Neural cell (in vitro differentiated cells): ENCODE data around the gene TPT1. TPM values are rescaled to one million over a fixed set of nuclear protein-coding genes. Genes with fewer than 3 reads are reported as not detected.

ENCODE experiments used
- H2AFZ ChIP-seq: fragments of 200-600, 300-800 bp; sonication (generic), shearing (Covaris generic); 2 replicates; pipeline ENCODE4 v1.6.0; 2014; ENCODE audit warnings: low read depth, mild to moderate bottlenecking, antibody characterized with exemption, low read length, moderate library complexity
- H3F3A ChIP-seq: fragments of 200-600 bp; shearing (Covaris generic); 2 replicates; pipeline ENCODE4 v1.6.1; 2016; ENCODE audit warnings: mild to moderate bottlenecking, moderate library complexity, mixed read lengths, antibody characterized with exemption, low read length; ENCODE audit not compliant: insufficient read depth, poor library complexity, severe bottlenecking
- H3K27ac ChIP-seq: fragments of 200-600, 300-800 bp; sonication (generic), shearing (Covaris generic); 2 replicates; pipeline ENCODE4 v1.5.1; 2014; ENCODE audit warnings: mild to moderate bottlenecking, low read length, moderate library complexity
- H3K27me3 ChIP-seq: fragments of 300-800, 200-600 bp; sonication (generic), shearing (Covaris generic); 2 replicates; pipeline ENCODE4 v1.6.0; 2014; ENCODE audit warnings: mild to moderate bottlenecking, low read depth, low read length, moderate library complexity; ENCODE audit not compliant: insufficient read depth
- H3K36me3 ChIP-seq: fragments of 300-800, 200-600 bp; sonication (generic), shearing (Covaris generic); 2 replicates; pipeline ENCODE4 v1.5.1; 2014; ENCODE audit warnings: mild to moderate bottlenecking, antibody characterized with exemption, low read length, moderate library complexity; ENCODE audit not compliant: insufficient read depth
- H3K4me2 ChIP-seq: fragments of 300-800, 200-600 bp; sonication (generic), shearing (Covaris generic); 2 replicates; pipeline ENCODE4 v1.6.0; 2014; ENCODE audit warnings: mild to moderate bottlenecking, low read length
- H3K4me3 ChIP-seq: fragments of 300-800, 200-600 bp; sonication (generic), shearing (Covaris generic); 2 replicates; pipeline ENCODE4 v1.5.1; 2014; ENCODE audit warnings: mild to moderate bottlenecking, low read length, moderate library complexity
- H3K79me2 ChIP-seq: fragments of 200-600 bp; shearing (Covaris generic); replicated peaks from 2 replicates; pipeline ENCODE4 v1.6.0; 2014; ENCODE audit warnings: mild to moderate bottlenecking, low read length, moderate library complexity; ENCODE audit not compliant: insufficient read depth
- H3K9ac ChIP-seq: fragments of 300-800, 200-600 bp; sonication (generic), shearing (Covaris generic); 2 replicates; pipeline ENCODE4 v1.6.1; 2016; ENCODE audit warnings: mild to moderate bottlenecking, low read length, mixed read lengths
- H3K9me2 ChIP-seq: fragments of 200-600 bp; shearing (Covaris generic); 2 replicates; pipeline ENCODE4 v1.6.1; 2016; ENCODE audit warnings: mild to moderate bottlenecking, low read length, mixed read lengths; ENCODE audit not compliant: insufficient read depth
- H3K9me3 ChIP-seq: fragments of 200-600, 300-800 bp; sonication (generic), shearing (Covaris generic); 2 replicates; pipeline ENCODE4 v1.6.1; 2016; ENCODE audit warnings: mild to moderate bottlenecking, mixed run types, low read length, moderate library complexity, mixed read lengths
- H4K20me1 ChIP-seq: fragments of 200-600 bp; shearing (Covaris generic); 2 replicates; pipeline ENCODE4 v1.6.1; 2016; ENCODE audit warnings: mild to moderate bottlenecking, mixed run types; ENCODE audit not compliant: insufficient read depth
- EP300 ChIP-seq: fragments of 450-650 bp; conservative IDR thresholded peaks from 2 replicates; pipeline ENCODE4 v1.6.1; 2014; ENCODE audit warnings: antibody characterized with exemption, mild to moderate bottlenecking, moderate library complexity; ENCODE audit not compliant: poor library complexity, severe bottlenecking
- EZH2 ChIP-seq: fragments of 200-600, 300-800 bp; shearing (Covaris generic), sonication (generic); IDR thresholded peaks from 2 replicates; pipeline ENCODE4 v1.6.1; 2014; ENCODE audit warnings: antibody characterized with exemption, low read length, borderline replicate concordance, mild to moderate bottlenecking; ENCODE audit not compliant: insufficient read depth, poor library complexity, severe bottlenecking
- MXI1 ChIP-seq: fragments of 450-650 bp; conservative IDR thresholded peaks from 2 replicates; pipeline ENCODE4 v1.6.1; 2014; ENCODE audit warnings: antibody characterized with exemption, mild to moderate bottlenecking; ENCODE audit not compliant: poor library complexity, severe bottlenecking
- POLR2AphosphoS5 ChIP-seq: IDR thresholded peaks from 2 replicates; pipeline ENCODE4 v1.6.1; 2012
- RAD21 ChIP-seq: fragments of 450-650 bp; conservative IDR thresholded peaks from 2 replicates; pipeline ENCODE4 v1.6.1; 2014; ENCODE audit warnings: antibody characterized with exemption, mild to moderate bottlenecking, moderate library complexity
- SMC3 ChIP-seq: fragments of 450-650 bp; conservative IDR thresholded peaks from 2 replicates; pipeline ENCODE4 v1.6.1; 2014; ENCODE audit warnings: antibody characterized with exemption, mild to moderate bottlenecking, moderate library complexity; ENCODE audit not compliant: poor library complexity
- TAF1 ChIP-seq: IDR thresholded peaks from 2 replicates; pipeline ENCODE4 v1.6.1; 2012; ENCODE audit warnings: low read depth
- polyA plus RNA-seq: library from polyadenylated mRNA; depleted of rRNA; stranded (reverse); fragments of >200 nt; gene quantifications from 2 replicates; pipeline ENCODE4 v1.2.3, GENCODE V29; 2014
- TF ChIP-seq, protein P1 (sequence below): fragments of 450-650 bp; IDR thresholded peaks from 2 replicates; pipeline ENCODE4 v1.5.1; 2014; ENCODE audit warnings: antibody characterized with exemption, mild to moderate bottlenecking, moderate library complexity; ENCODE audit not compliant: poor library complexity, severe bottlenecking
- TF ChIP-seq, protein P2 (sequence below): IDR thresholded peaks from 2 replicates; pipeline ENCODE4 v1.6.1; 2012; ENCODE audit warnings: borderline replicate concordance

The TPT1 gene
- polyA plus RNA-seq, 1 donor from 2014 or later: 2,071 TPM

DNA sequence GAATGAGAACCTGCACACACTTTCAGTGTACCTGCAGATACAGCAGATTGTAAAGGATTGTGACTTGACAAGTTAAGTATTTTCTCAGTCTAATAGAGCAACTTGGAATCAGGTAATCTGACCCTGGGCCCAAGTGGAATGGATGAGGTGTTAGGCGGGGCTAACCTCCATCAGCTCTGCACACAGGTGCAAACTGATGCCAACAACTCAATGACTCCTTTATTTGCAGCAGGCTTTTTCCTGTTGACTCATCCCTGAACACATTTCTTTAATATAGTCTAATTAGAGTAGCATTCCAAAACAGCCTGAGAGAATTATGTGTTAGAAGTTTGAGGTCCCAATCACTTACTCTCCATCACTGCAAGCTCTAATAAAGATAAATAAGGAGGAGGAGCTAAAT lies 48.8 kb downstream of the TPT1 start:
- Histone ChIP-seq H3K4me3 (no peak overlapping the region), H3F3A (no peaks in the 10 kb centered on the region), H3K9ac (no peak overlapping the region), H3K27me3 (no peaks in the 10 kb centered on the region), H2AFZ (no peak overlapping the region), H3K36me3 (no peaks in the 10 kb centered on the region), H3K9me2 (no peaks in the 10 kb centered on the region), H3K79me2 (no peaks in the 10 kb centered on the region), H4K20me1 (no peaks in the 10 kb centered on the region), H3K9me3 (no peaks in the 10 kb centered on the region), H3K27ac (no peak overlapping the region), H3K4me2 (no peak overlapping the region)
- TF ChIP-seq, protein P1, sequence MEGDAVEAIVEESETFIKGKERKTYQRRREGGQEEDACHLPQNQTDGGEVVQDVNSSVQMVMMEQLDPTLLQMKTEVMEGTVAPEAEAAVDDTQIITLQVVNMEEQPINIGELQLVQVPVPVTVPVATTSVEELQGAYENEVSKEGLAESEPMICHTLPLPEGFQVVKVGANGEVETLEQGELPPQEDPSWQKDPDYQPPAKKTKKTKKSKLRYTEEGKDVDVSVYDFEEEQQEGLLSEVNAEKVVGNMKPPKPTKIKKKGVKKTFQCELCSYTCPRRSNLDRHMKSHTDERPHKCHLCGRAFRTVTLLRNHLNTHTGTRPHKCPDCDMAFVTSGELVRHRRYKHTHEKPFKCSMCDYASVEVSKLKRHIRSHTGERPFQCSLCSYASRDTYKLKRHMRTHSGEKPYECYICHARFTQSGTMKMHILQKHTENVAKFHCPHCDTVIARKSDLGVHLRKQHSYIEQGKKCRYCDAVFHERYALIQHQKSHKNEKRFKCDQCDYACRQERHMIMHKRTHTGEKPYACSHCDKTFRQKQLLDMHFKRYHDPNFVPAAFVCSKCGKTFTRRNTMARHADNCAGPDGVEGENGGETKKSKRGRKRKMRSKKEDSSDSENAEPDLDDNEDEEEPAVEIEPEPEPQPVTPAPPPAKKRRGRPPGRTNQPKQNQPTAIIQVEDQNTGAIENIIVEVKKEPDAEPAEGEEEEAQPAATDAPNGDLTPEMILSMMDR: no peak
- TF ChIP-seq MXI1 (no peak), TAF1 (no peak), EZH2 (no peak), POLR2AphosphoS5 (no peak), SMC3 (no peak)
- TF ChIP-seq, protein P2, sequence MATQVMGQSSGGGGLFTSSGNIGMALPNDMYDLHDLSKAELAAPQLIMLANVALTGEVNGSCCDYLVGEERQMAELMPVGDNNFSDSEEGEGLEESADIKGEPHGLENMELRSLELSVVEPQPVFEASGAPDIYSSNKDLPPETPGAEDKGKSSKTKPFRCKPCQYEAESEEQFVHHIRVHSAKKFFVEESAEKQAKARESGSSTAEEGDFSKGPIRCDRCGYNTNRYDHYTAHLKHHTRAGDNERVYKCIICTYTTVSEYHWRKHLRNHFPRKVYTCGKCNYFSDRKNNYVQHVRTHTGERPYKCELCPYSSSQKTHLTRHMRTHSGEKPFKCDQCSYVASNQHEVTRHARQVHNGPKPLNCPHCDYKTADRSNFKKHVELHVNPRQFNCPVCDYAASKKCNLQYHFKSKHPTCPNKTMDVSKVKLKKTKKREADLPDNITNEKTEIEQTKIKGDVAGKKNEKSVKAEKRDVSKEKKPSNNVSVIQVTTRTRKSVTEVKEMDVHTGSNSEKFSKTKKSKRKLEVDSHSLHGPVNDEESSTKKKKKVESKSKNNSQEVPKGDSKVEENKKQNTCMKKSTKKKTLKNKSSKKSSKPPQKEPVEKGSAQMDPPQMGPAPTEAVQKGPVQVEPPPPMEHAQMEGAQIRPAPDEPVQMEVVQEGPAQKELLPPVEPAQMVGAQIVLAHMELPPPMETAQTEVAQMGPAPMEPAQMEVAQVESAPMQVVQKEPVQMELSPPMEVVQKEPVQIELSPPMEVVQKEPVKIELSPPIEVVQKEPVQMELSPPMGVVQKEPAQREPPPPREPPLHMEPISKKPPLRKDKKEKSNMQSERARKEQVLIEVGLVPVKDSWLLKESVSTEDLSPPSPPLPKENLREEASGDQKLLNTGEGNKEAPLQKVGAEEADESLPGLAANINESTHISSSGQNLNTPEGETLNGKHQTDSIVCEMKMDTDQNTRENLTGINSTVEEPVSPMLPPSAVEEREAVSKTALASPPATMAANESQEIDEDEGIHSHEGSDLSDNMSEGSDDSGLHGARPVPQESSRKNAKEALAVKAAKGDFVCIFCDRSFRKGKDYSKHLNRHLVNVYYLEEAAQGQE: no peak

DNA sequence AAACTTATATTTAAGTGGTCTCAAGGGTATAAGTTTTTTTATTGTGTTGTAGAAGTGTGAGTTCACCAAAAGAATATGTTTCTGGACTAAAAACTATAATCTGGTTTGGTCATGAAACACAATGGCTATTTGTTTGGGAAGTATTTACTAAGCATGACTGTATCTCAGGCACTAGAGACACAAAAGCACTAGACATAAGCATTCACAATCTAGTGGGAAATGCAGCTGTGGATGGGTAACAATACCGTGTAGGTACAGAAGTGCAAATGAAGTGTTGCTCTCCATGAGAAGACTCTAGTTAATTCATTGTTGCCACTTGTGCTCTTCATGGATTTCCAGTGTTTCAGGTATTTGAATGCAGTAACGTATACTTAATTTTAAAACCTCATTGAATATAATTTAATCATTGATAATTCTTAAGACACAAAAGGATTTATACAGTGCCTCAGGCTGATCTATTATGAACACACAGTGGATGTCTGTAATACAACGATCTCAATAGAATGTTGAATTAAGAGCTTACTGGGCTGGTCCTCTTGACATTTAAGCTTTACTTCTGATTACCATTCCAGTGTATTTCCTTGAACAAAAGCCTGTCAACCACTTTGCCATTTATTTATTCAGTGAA lies 50.9 kb downstream of the TPT1 start:
- no peak overlapping the region for H3K4me3 ChIP-seq
- H3K9me2 ChIP-seq: no peaks in the 10 kb centered on the region
- H2AFZ ChIP-seq: no peak overlapping the region
- no peaks in the 10 kb centered on the region for H3K9me3 ChIP-seq
- no peaks in the 10 kb centered on the region for H3K79me2 ChIP-seq
- H3K27me3 ChIP-seq: no peaks in the 10 kb centered on the region
- no peaks in the 10 kb centered on the region for H3F3A ChIP-seq
- H4K20me1 ChIP-seq: no peaks in the 10 kb centered on the region
- H3K4me2 ChIP-seq: no peak overlapping the region
- H3K9ac ChIP-seq: no peak overlapping the region
- TF ChIP-seq RAD21: no peak
- no peak for TF ChIP-seq MXI1
- TF ChIP-seq EZH2: no peak
- TF ChIP-seq EP300: no peak
- TF ChIP-seq SMC3: no peak
- TF ChIP-seq POLR2AphosphoS5: no peak
- TF ChIP-seq TAF1: no peak
- TF ChIP-seq, protein P1: no peak
- TF ChIP-seq, protein P2: no peak
- no peaks in the 10 kb centered on the region for H3K36me3 ChIP-seq
- no peak overlapping the region for H3K27ac ChIP-seq
